Fibroblast of villous mesenchyme (primary cell): ENCODE measurements around the gene KCNJ14. TPM values are rescaled to one million over a fixed set of nuclear protein-coding genes. Genes with fewer than 3 reads are reported as not detected.

ENCODE experiments used
- DNase-seq: peaks from one replicate; pipeline ENCODE4 v3.0.0-alpha.2; 2010; ENCODE audit warnings: low read depth
- H3K4me3 ChIP-seq: 2 replicates; pipeline ENCODE4 v1.5.1; 2011; ENCODE audit warnings: low read depth, mild to moderate bottlenecking, low read length
- total RNA-seq: library from RNA; depleted of rRNA; stranded (reverse); fragments of >200 nt; gene quantifications from 2 replicates; pipeline ENCODE4 v1.2.3, GENCODE V29; 2012
- TF ChIP-seq, protein P1 (sequence below): IDR thresholded peaks from 2 replicates; pipeline ENCODE4 v1.5.1; 2012; ENCODE audit warnings: low read depth, mild to moderate bottlenecking, low read length; ENCODE audit not compliant: insufficient read depth

The KCNJ14 gene
- total RNA-seq, 1 donor = 0.43 TPM

DNA sequence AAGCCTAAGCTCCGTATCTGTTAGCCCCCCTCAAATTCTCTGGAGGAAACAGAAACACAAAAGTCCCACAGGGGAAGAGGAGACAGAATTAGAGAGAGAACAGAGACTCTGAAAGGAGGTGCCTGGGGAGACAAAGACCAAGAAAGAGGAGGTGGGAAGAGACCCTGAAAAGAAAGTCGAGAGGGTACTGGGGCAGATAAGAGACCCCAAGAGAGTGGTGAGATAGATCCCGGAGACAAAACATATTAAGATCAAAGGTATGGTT is 10.5 kb upstream of the KCNJ14 start:
- DNase-seq = no peak
- TF ChIP-seq, protein P1, sequence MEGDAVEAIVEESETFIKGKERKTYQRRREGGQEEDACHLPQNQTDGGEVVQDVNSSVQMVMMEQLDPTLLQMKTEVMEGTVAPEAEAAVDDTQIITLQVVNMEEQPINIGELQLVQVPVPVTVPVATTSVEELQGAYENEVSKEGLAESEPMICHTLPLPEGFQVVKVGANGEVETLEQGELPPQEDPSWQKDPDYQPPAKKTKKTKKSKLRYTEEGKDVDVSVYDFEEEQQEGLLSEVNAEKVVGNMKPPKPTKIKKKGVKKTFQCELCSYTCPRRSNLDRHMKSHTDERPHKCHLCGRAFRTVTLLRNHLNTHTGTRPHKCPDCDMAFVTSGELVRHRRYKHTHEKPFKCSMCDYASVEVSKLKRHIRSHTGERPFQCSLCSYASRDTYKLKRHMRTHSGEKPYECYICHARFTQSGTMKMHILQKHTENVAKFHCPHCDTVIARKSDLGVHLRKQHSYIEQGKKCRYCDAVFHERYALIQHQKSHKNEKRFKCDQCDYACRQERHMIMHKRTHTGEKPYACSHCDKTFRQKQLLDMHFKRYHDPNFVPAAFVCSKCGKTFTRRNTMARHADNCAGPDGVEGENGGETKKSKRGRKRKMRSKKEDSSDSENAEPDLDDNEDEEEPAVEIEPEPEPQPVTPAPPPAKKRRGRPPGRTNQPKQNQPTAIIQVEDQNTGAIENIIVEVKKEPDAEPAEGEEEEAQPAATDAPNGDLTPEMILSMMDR = no peak
- H3K4me3 ChIP-seq = peak overlapping the region; percentile 95

DNA sequence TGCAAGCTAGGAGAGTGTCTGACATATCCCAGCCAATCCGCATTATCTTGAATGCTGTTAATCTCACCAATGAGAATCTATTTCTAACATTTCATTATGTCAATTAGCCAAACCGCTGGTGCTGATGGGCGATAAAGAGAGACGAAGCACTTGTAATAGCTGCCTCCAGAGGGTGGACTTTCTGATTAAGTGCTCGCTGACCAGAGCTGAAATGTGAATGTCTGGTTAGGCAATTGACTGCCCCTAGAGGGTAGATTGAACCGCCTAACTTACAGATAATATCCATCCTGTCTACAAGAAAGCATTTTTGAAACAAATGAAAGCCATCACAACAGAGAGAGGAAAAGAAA is 10.1 kb upstream of the KCNJ14 start:
- DNase-seq = peak; percentile 94
- H3K4me3 ChIP-seq = peak overlapping the region; percentile 95
- TF ChIP-seq, protein P1 = peak; percentile 75

DNA sequence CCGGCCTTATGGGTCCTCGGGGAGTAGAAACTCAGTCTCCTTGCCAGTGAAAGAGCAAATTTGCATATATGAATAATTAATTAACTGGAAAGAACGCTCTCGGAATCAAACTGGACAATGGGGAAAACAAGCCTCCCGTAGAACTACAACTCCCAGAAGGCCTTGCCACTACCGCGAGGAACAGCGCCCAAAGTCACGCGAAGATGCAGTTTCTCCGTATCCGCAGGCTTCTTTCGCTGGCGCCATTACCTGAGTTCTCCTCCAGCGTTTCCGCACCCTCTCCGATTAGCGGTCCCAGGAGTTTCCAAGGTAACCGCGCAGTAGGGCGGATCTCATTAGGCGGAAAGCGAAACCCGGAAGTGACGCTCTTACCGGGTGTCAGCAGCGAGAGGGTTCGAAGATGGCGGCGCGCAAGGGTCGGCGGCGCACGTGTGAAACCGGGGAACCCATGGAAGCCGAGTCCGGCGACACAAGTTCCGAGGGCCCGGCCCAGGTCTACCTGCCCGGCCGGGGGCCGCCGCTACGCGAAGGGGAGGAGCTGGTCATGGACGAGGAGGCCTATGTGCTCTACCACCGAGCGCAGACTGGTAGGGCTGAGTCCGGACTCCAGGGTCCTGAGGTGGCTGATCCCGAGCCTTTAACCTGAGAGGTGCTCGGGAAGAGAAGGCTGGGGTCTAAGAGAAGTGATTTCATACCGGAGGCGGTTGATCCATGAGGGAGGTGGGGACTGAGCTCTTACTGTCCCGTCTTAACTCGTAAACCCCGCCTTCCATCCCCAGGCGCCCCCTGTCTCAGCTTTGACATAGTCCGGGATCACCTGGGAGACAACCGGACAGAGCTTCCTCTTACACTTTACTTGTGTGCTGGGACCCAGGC is 9.5 kb upstream of the KCNJ14 start, which contains the start of gene GRWD1:
Gene GRWD1 (plus strand): TSS at position 378 of the 876 bp plus-strand sequence. CDS start 23 bp downstream, at position 401.
- H3K4me3 ChIP-seq = peak within 1 kb of the TSS; percentile 95
- peak; percentile 95 for DNase-seq
- TF ChIP-seq, protein P1 = peak; percentile 15

DNA sequence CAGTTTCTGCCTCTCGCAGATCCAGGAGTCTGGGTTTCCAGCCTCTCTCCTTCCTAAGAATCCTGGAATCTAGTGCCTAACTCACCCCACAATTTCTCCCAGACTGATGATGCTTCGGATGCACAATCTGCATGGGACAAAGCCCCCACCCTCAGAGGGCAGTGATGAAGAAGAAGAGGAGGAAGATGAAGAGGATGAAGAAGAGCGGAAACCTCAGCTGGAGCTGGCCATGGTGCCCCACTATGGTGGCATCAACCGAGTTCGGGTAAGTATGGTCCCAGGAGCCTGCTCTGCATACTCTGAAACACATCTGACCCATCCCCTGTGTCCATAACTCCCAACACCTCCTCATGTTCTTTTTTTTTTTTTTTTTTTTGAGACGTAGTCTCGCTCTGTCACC is 8.8 kb upstream of the KCNJ14 start:
- DNase-seq = no peak
- TF ChIP-seq, protein P1 = no peak
- peak overlapping the region; percentile 95 for H3K4me3 ChIP-seq

DNA sequence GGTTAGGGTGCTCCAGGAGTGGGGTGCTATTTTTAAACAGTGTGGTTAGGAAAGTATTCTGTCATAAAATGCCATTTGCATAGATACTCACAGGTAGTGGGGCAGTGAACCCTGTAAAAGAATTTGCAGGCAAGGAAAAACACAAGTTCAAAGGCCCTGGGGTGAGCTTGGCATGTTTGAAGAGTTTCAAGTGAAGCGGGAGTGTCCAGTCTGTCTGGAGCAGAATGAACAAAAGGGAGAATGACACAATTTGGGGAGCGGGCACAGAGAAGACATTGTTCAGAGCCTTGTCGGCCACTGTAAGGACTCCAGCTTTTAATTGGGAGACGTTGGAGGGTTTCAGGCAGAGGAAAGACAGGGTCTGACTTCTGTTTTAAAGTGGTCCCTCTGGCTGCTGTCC is 6.8 kb upstream of the KCNJ14 start:
- H3K4me3 ChIP-seq = no peak overlapping the region
- DNase-seq = no peak
- TF ChIP-seq, protein P1 = no peak

DNA sequence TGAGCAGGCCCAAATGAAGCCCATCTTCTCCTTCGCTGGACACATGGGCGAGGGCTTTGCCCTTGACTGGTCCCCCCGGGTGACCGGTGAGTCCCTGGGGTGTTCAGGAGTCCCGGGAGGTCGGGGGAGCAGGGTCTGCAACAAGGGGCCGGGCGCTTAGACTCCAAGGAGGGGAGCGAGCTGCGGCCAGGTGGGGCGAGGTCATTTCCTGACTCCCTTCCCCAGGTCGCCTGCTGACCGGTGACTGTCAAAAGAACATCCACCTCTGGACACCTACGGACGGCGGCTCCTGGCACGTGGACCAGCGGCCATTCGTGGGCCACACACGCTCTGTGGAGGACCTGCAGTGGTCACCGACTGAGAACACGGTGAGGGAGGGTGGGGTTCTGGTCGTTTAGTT is 4.9 kb upstream of the KCNJ14 start:
- TF ChIP-seq, protein P1 = no peak
- H3K4me3 ChIP-seq = no peak overlapping the region
- no peak for DNase-seq

DNA sequence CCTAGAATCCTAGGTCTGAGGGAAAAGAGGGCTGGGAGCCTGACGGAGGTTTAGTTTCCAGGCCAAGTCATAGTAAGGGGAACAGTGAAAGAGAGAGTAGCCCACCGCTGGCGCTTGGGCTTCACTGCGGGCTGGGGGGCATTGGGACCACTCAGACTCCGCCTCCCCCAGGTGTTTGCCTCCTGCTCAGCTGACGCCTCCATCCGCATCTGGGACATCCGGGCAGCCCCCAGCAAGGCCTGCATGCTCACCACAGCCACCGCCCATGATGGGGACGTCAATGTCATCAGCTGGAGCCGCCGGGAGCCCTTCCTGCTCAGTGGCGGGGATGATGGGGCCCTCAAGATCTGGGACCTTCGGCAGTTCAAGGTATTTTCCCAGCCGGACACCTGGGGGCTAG is 4.5 kb upstream of the KCNJ14 start:
- H3K4me3 ChIP-seq = no peak overlapping the region
- DNase-seq = no peak
- TF ChIP-seq, protein P1 = no peak
